ENCODE measurements around the gene PDCD7.

- TF ChIP-seq YY1 (IDR thresholded peaks at IDR 0.05; ENCODE audit: low read depth) (no peak), MXI1 (IDR thresholded peaks at IDR 0.05; ENCODE audit: low read depth, low read length) (no peak), EP300 (IDR thresholded peaks at IDR 0.05; ENCODE audit: borderline replicate concordance in 1 of 2, low read depth in 1 of 2, low read length in 1 of 2) (no peak), SIN3A (IDR thresholded peaks at IDR 0.05; ENCODE audit: borderline replicate concordance, low read depth, low read length) (no peak), SMC3 (IDR thresholded peaks at IDR 0.05; ENCODE audit: low read depth, low read length) (no peak)
- TF ChIP-seq, protein P1, sequence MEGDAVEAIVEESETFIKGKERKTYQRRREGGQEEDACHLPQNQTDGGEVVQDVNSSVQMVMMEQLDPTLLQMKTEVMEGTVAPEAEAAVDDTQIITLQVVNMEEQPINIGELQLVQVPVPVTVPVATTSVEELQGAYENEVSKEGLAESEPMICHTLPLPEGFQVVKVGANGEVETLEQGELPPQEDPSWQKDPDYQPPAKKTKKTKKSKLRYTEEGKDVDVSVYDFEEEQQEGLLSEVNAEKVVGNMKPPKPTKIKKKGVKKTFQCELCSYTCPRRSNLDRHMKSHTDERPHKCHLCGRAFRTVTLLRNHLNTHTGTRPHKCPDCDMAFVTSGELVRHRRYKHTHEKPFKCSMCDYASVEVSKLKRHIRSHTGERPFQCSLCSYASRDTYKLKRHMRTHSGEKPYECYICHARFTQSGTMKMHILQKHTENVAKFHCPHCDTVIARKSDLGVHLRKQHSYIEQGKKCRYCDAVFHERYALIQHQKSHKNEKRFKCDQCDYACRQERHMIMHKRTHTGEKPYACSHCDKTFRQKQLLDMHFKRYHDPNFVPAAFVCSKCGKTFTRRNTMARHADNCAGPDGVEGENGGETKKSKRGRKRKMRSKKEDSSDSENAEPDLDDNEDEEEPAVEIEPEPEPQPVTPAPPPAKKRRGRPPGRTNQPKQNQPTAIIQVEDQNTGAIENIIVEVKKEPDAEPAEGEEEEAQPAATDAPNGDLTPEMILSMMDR (IDR thresholded peaks at IDR 0.05), result no peak
Measured at GRCh38 chr15:65092911-65093792, 40.5 kb downstream of the PDCD7 start.
